ENCODE measurements around the gene MPZL3. TPM values are rescaled to one million over a fixed set of nuclear protein-coding genes. Genes with fewer than 3 reads are reported as not detected.

The MPZL3 gene
- polyA plus RNA-seq, 1 donor from 2014 or later: 3.6 TPM

DNA sequence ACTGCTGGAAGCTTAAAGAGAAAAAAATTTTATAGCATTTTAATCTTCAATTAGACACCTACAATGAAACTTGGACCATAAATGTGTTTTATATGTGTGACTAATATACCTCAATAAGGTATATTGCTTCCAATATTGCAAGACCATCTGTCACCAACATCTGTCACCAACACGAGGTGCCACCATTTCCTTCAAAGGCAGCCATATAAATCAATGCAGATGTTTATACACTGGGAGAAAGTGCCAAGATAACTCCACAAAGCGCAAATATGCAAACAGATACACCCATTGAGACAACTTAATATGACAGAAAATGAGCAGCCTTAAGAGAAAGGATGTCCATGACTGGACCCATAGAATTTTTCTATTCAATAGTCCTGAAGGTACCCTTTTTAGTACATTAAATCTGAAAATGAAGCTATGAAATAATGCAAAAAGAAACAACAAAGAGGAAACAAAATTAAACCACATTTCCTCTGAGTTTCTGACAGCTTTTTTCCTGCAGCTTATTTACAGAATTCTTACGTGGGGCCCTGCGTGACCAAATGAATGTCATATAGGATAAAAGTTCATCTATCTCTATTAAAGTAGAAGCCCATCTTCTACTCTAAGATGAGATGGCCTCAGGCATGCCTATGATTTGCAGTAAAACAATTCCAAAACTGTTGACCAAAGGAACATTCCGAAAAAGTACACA is 12.5 kb downstream of the MPZL3 start:
- Histone ChIP-seq H3K79me2 (replicated peaks; ENCODE audit: insufficient read depth, low read length) (no peaks in the 10 kb centered on the region), H4K20me1 (ENCODE audit: insufficient read depth) (no peaks in the 10 kb centered on the region), H3K4me3 (ENCODE audit: low read length) (no peak overlapping the region), H3K4me2 (ENCODE audit: low read length) (no peak overlapping the region), H3K9me2 (ENCODE audit: insufficient read depth, low read length) (no peaks in the 10 kb centered on the region), H3K27ac (ENCODE audit: low read length) (no peak overlapping the region), H3F3A (ENCODE audit: insufficient read depth, low read length, poor library complexity, severe bottlenecking) (no peaks in the 10 kb centered on the region), H2AFZ (ENCODE audit: low read depth, low read length) (no peak overlapping the region), H3K36me3 (ENCODE audit: insufficient read depth, low read length) (no peaks in the 10 kb centered on the region), H3K9ac (ENCODE audit: low read length) (no peak overlapping the region), H3K9me3 (ENCODE audit: low read length) (no peaks in the 10 kb centered on the region), H3K27me3 (ENCODE audit: insufficient read depth, low read depth, low read length) (no peaks in the 10 kb centered on the region)
- TF ChIP-seq, protein P1, sequence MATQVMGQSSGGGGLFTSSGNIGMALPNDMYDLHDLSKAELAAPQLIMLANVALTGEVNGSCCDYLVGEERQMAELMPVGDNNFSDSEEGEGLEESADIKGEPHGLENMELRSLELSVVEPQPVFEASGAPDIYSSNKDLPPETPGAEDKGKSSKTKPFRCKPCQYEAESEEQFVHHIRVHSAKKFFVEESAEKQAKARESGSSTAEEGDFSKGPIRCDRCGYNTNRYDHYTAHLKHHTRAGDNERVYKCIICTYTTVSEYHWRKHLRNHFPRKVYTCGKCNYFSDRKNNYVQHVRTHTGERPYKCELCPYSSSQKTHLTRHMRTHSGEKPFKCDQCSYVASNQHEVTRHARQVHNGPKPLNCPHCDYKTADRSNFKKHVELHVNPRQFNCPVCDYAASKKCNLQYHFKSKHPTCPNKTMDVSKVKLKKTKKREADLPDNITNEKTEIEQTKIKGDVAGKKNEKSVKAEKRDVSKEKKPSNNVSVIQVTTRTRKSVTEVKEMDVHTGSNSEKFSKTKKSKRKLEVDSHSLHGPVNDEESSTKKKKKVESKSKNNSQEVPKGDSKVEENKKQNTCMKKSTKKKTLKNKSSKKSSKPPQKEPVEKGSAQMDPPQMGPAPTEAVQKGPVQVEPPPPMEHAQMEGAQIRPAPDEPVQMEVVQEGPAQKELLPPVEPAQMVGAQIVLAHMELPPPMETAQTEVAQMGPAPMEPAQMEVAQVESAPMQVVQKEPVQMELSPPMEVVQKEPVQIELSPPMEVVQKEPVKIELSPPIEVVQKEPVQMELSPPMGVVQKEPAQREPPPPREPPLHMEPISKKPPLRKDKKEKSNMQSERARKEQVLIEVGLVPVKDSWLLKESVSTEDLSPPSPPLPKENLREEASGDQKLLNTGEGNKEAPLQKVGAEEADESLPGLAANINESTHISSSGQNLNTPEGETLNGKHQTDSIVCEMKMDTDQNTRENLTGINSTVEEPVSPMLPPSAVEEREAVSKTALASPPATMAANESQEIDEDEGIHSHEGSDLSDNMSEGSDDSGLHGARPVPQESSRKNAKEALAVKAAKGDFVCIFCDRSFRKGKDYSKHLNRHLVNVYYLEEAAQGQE (IDR thresholded peaks at IDR 0.05; ENCODE audit: borderline replicate concordance): no peak
- no peak for TF ChIP-seq EZH2 (IDR thresholded peaks at IDR 0.05; ENCODE audit: borderline replicate concordance, insufficient read depth, low read length, poor library complexity, severe bottlenecking)
- TF ChIP-seq POLR2AphosphoS5 (IDR thresholded peaks at IDR 0.05): no peak
- TF ChIP-seq EP300 (conservative IDR thresholded peaks at IDR 0.05; ENCODE audit: poor library complexity, severe bottlenecking): no peak
- no peak for TF ChIP-seq TAF1 (IDR thresholded peaks at IDR 0.05; ENCODE audit: low read depth)
- TF ChIP-seq SMC3 (conservative IDR thresholded peaks at IDR 0.05; ENCODE audit: poor library complexity): no peak
- TF ChIP-seq, protein P2, sequence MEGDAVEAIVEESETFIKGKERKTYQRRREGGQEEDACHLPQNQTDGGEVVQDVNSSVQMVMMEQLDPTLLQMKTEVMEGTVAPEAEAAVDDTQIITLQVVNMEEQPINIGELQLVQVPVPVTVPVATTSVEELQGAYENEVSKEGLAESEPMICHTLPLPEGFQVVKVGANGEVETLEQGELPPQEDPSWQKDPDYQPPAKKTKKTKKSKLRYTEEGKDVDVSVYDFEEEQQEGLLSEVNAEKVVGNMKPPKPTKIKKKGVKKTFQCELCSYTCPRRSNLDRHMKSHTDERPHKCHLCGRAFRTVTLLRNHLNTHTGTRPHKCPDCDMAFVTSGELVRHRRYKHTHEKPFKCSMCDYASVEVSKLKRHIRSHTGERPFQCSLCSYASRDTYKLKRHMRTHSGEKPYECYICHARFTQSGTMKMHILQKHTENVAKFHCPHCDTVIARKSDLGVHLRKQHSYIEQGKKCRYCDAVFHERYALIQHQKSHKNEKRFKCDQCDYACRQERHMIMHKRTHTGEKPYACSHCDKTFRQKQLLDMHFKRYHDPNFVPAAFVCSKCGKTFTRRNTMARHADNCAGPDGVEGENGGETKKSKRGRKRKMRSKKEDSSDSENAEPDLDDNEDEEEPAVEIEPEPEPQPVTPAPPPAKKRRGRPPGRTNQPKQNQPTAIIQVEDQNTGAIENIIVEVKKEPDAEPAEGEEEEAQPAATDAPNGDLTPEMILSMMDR (IDR thresholded peaks at IDR 0.05; ENCODE audit: poor library complexity, severe bottlenecking): no peak

DNA sequence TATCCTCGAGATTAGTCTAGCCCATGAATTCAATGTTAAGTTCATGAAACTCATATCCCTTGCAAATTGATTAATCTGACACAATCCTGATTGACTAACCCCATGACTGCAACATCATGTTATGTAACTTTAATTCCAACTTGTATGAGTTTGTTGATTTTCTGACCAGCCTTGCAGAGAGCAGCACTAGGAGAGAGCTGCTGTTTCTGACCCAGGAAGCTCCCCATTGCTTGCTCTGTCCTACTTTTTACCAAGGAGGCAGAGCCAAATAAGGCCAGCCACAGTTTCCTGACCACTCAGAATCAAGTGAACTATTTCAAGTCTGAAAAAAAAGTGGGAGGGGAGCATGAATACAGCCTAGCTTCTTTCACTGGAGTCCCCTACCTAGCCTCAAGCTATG is 13.2 kb downstream of the MPZL3 start:
- no peaks in the 10 kb centered on the region for H4K20me1 ChIP-seq (ENCODE audit: insufficient read depth)
- H3K27me3 ChIP-seq (ENCODE audit: insufficient read depth, low read depth, low read length): no peaks in the 10 kb centered on the region
- H3K36me3 ChIP-seq (ENCODE audit: insufficient read depth, low read length): no peaks in the 10 kb centered on the region
- H3F3A ChIP-seq (ENCODE audit: insufficient read depth, low read length, poor library complexity, severe bottlenecking): no peaks in the 10 kb centered on the region
- no peak overlapping the region for H3K27ac ChIP-seq (ENCODE audit: low read length)
- H3K9me2 ChIP-seq (ENCODE audit: insufficient read depth, low read length): no peaks in the 10 kb centered on the region
- H3K9me3 ChIP-seq (ENCODE audit: low read length): no peaks in the 10 kb centered on the region
- no peak overlapping the region for H3K4me2 ChIP-seq (ENCODE audit: low read length)
- TF ChIP-seq RAD21 (conservative IDR thresholded peaks at IDR 0.05): no peak
- TF ChIP-seq, protein P2 (IDR thresholded peaks at IDR 0.05; ENCODE audit: poor library complexity, severe bottlenecking): no peak
- H3K9ac ChIP-seq (ENCODE audit: low read length): no peak overlapping the region
- no peak overlapping the region for H2AFZ ChIP-seq (ENCODE audit: low read depth, low read length)
- no peak overlapping the region for H3K4me3 ChIP-seq (ENCODE audit: low read length)
- H3K79me2 ChIP-seq (replicated peaks; ENCODE audit: insufficient read depth, low read length): no peaks in the 10 kb centered on the region

All from neural cell (in vitro differentiated cells).